Activated CD8-positive, alpha-beta memory T cell treated with anti-CD3 and anti-CD28 coated beads, Interleukin-2, amount 50 U/mL, for 48 hours (primary cell): ENCODE data around the gene NMUR2.

Experiments used
- DNase-seq: peaks from one replicate; pipeline ENCODE4 v3.0.0-alpha.2; 2020

Gene NMUR2

GRCh38 chr5:152367554-152367953, 37.5 kb downstream of the NMUR2 start:
- DNase-seq = no peak

DNA sequence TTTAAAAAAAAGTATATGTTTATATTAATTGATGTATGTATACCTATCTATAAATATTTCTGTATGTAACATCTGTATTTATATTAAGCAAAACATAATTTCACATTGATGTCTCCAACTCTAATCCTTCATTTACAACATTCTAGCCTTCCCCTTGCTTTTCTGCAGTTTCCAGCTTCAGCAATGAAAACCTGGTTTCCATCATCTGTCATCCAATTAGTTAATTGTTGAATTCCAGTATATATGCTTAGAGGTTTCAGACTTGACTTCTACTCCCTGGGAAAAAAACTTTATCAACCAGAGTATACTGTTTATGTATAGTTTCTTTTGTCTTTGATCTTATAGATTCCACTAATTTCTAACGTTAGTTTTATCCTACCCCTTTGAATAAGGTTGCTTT, 38.4 kb downstream of the NMUR2 start:
- no peak for DNase-seq

DNA sequence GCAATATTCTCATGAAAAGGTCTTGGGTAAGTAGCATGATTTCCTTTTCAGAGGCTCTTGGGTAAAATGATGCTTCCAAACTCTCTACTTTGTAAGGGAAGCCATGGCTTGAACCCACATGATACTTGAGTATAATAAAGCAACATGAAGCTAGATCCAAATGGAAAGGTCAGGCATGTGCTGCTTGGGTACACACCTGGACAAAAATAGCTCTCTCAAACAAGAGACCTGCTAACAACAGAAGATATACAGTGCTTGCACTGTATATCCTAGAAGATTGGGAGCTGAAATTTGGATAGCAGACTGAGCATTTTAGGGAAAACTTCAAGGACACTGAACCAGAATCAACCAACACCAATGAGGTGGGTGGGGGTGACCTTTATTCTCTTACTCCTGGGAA, 40.2 kb downstream of the NMUR2 start:
- no peak for DNase-seq

- DNase-seq = no peak
These were observed 40.9 kb downstream of the NMUR2 start for GRCh38 chr5:152364172-152364571.

DNA sequence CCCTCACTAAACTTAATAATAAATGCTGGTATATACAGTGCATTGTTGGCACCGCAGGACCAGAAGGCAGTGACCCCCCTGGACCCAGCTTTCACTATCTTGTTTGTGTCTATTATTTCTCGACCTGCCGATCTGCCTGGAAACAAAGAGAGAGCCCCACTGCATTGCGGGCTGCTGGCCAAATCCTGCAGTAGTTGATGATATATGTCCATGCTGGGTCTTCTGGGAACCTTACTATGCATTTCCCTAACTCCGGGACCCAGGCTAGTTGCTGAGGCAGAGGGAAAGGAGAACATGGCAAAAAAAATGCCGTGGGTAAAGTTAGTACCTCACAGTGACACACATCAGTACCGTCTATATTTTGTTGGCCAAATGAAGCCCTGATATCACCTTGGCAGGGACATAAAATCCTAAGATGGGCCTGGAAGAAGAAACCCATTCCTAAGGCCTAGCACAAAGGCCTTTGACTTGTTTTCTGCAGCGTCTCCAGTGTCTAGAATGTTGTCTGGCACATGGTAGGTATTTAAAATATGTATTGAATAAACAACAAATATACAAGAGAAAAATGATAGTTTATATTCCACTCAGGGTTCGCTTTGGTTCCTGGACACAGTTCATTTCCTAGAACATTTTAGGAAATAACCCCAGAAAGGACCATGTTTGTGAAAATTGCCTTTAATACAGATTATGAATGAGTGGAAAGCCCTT, 46.1 kb downstream of the NMUR2 start:
- no peak for DNase-seq

DNA sequence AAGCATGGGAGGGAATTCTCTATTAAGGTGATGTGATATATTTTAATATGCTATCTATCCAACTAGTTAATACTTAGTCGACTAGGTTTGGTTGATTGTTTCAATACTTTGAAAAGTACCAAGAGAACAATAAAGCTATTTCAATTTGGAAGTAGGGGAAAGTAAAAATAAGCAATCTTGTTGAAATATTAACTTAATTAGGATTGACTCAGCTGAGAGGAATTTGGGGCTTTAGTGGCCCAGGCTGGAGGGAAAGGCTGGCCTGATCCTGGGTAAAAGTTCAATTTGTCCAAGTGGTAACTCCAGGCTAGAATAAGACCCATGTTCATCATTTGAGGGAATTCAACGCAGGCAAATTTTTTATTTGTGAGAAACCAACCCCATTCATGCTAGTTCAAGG, 48.6 kb downstream of the NMUR2 start:
- no peak for DNase-seq

DNA sequence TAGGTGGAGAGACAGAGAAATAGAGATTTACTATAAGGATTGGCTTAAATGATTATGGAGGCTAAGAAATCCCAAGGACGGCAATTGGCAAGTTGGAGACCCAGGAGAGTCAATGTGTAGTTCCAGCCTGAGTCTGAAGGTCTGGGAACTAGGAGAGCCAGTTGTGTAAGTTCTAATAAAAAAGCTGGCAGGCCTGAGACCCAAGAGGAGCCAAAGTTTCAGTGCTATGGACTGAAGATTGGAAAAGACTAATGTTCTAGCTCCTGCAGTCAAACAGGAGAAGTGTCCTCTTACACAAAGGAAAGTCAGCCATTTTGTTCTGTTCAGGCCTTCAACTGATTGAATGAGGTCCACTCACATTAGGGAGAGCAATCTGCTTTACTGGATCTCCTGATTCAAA, 50.0 kb downstream of the NMUR2 start:
- no peak for DNase-seq

DNA sequence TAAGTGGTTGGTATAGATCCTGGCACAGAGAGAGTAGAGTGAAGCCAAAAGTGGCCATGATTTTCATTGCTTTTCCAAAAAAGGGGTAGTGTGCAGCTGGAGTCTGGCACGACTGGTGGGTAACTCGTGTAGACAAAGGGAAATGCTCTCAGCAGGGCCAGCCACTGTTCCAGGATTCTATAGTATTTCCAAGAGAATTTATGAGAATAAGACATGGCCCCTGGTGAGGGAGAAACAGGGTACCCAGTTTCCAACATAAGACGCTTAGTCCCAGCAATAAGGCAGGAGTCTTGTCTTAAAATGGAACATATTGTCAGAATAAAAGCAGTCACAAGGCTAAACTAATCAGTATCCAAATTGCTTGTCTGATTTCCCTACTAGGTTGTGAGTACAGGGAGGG, 52.1 kb downstream of the NMUR2 start:
- DNase-seq = no peak

DNA sequence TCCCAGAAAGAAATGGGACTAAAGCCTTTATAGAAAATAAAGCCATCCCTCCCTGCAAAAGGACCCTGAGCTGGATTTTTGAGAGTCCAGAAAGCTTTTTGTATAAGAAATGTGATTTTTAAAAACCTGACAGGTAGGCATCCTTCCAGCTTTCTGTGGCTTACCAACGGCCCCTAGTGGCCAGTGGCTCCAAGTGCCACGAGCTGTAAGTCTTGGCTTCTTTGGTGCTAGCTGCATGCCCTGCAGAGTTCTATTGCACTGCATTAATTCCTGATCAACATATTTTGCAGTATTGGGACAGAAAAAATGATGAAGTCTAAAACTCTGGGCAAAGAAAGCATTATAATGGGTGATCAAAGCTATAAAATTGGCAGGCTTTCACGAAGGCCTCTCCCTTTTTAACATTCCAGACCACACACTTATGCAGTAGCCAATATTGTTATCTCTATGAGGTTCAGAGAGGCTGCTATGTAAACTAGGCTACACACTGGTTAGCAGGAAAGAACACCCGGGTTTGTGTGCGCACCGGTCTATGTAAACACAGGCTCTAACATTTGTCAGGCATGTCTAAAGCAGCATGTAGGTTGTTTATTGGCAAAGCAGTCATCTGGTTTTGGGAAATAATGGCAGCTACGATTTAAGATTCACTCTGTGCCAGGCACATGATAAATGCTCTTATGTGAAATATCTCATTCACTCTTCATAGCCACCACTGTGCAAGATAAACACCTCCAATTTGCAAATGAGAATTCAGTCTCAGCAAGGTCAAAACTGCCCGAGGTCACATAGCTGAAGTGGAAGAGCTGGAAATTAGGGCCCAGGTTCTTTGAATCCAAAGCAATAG, 55.2 kb downstream of the NMUR2 start:
- peak; percentile 51 for DNase-seq
